HepG2 (cell line): ENCODE data around the gene TMEM214. TPM values are rescaled to one million over a fixed set of nuclear protein-coding genes. Genes with fewer than 3 reads are reported as not detected.

Experiments used
- AGO1 ChIP-seq: fragments of 200-400 bp; formaldehyde crosslinking; IDR thresholded peaks from 2 replicates; pipeline ENCODE4 v1.6.1; 2017; ENCODE audit warnings: mild to moderate bottlenecking, low read depth, low read length, moderate library complexity; ENCODE audit not compliant: poor library complexity, severe bottlenecking
- CBFB ChIP-seq: sonication (generic); formaldehyde crosslinking; IDR thresholded peaks from 2 replicates; pipeline ENCODE4 v1.4.0; 2020; ENCODE audit warnings: missing genetic modification reagents
- CERS6 ChIP-seq: sonication (generic); formaldehyde crosslinking; IDR thresholded peaks from 2 replicates; pipeline ENCODE4 v1.5.0; 2020; ENCODE audit warnings: missing genetic modification reagents
- EHMT2 ChIP-seq: fragments of 200-600 bp; sonication (generic); IDR thresholded peaks from 2 replicates; pipeline ENCODE4 v1.7.0; 2017; ENCODE audit warnings: antibody characterized with exemption, low read depth, low read length, borderline replicate concordance
- FOXA3 ChIP-seq: IDR thresholded peaks from 2 replicates; pipeline ENCODE4 v1.6.1; 2016; ENCODE audit warnings: missing genetic modification reagents, missing compliant biosample characterization
- HOXA3 ChIP-seq: sonication (generic); formaldehyde crosslinking; IDR thresholded peaks from 2 replicates; pipeline ENCODE4 v1.5.0; 2020; ENCODE audit warnings: missing genetic modification reagents
- IRX3 ChIP-seq: sonication (generic); formaldehyde crosslinking; IDR thresholded peaks from 2 replicates; pipeline ENCODE4 v1.8.1; 2023; ENCODE audit warnings: mild to moderate bottlenecking, low read depth, missing genetic modification reagents, borderline replicate concordance
- MTF1 ChIP-seq: sonication (generic); formaldehyde crosslinking; IDR thresholded peaks from 2 replicates; pipeline ENCODE4 v1.5.0; 2020; ENCODE audit warnings: missing genetic modification reagents
- NFYC ChIP-seq: IDR thresholded peaks from 2 replicates; pipeline ENCODE4 v1.6.1; 2016; ENCODE audit warnings: missing genetic modification reagents, missing compliant biosample characterization
- RFXANK ChIP-seq: IDR thresholded peaks from 2 replicates; pipeline ENCODE4 v1.6.1; 2016
- THYN1 ChIP-seq: sonication (generic); formaldehyde crosslinking; IDR thresholded peaks from 2 replicates; pipeline ENCODE4 v1.8.1; 2023; ENCODE audit warnings: low read depth, mild to moderate bottlenecking, moderate library complexity, missing genetic modification reagents, borderline replicate concordance
- ZNF138 ChIP-seq: sonication (generic); formaldehyde crosslinking; IDR thresholded peaks from 2 replicates; pipeline ENCODE4 v1.5.0; 2020; ENCODE audit warnings: mild to moderate bottlenecking, low read depth, missing genetic modification reagents
- ZNF629 ChIP-seq: sonication (generic); formaldehyde crosslinking; conservative IDR thresholded peaks from 2 replicates; pipeline ENCODE4 v1.5.0; 2020; ENCODE audit warnings: missing genetic modification reagents
- ZNF639 ChIP-seq: conservative IDR thresholded peaks from 2 replicates; pipeline ENCODE4 v1.6.1; 2018; ENCODE audit warnings: missing genetic modification reagents
- ZNF670 ChIP-seq: sonication (generic); formaldehyde crosslinking; IDR thresholded peaks from 2 replicates; pipeline ENCODE4 v1.8.0; 2022; ENCODE audit warnings: mild to moderate bottlenecking, missing genetic modification reagents, borderline replicate concordance
- ZNF720 ChIP-seq: sonication (generic); formaldehyde crosslinking; IDR thresholded peaks from 2 replicates; pipeline ENCODE4 v1.4.0; 2020; ENCODE audit warnings: missing genetic modification reagents
- polyA plus RNA-seq, 8 experiments: library from polyadenylated mRNA; depleted of rRNA in 3 of 8; stranded (reverse) in 7 of 8; unstranded in 1 of 8; fragments of >200 nt; fragmentation: Illumina TruSeq in 4 of 8; extraction: Trizol in 4 of 8; gene quantifications; 2 replicates each; pipeline versions ENCODE4 v1.2.1 to v1.2.3, GENCODE V29; 2011 to 2016; ENCODE audit warnings: low read depth in 4 of 8, missing spikeins in 1 of 8, mixed read lengths in 1 of 8; ENCODE audit not compliant: insufficient read depth in 1 of 8
- total RNA-seq, 5 experiments: library from RNA; depleted of rRNA; stranded (reverse); fragments of >200 nt; fragmentation: Illumina TruSeq; extraction: Trizol; gene quantifications; 2 replicates each; pipeline ENCODE4 v1.2.3, GENCODE V29; 2016; ENCODE audit warnings: low read depth in 1 of 5

TMEM214 gene
- total and polyA plus RNA-seq, 2 of the 13 experiments (the other 11 are each of a cell fraction or from before 2014, with no cell fraction given), result 58.3 to 132 TPM

GRCh38 chr2:27050996-27051901 is 18.5 kb downstream of the TMEM214 start, which contains the start of gene AGBL5 (continued):
- TF ChIP-seq CERS6 (CRISPR knock-in tag) (0 out of 2 replicates have a peak, but pooled peaks have one; percentile 23), THYN1 (CRISPR knock-in tag) (0 out of 2 replicates have a peak, but pooled peaks have one; percentile 34), EHMT2 (no peak), ZNF670 (no peak; the same call in 1 of the 2 replicates), HOXA3 (CRISPR knock-in tag) (peak; percentile 90), ZNF138 (CRISPR knock-in tag) (peak; percentile 97), AGO1 (no peak), NFYC (CRISPR knock-in tag) (peak; percentile 98), CBFB (CRISPR knock-in tag) (peak; percentile 37), MTF1 (CRISPR knock-in tag) (peak; percentile 85), IRX3 (CRISPR knock-in tag) (peak; percentile 98), FOXA3 (CRISPR knock-in tag) (peak; percentile 76), ZNF720 (CRISPR knock-in tag) (peak; percentile 48; the same call in 1 of the 2 replicates), ZNF629 (peak; percentile 53), RFXANK (CRISPR knock-in tag) (peak; percentile 90), ZNF639 (peak; percentile 59)
- TF ChIP-seq, all 625 proteins: peak for 446
